SK-N-MC (cell line): ENCODE results near the gene LMTK2.

ENCODE experiments used
- DNase-seq: peaks from one replicate; pipeline ENCODE4 v3.0.0-alpha.2; 2011; ENCODE audit warnings: low read depth, low spot score
- H3K27ac ChIP-seq: fragments of 200-600 bp; sonication (generic); 2 replicates; pipeline ENCODE4 v1.5.1; 2016; ENCODE audit warnings: mixed run types
- H3K36me3 ChIP-seq: fragments of 200-600 bp; sonication (generic); 2 replicates; pipeline ENCODE4 v1.6.1; 2017; ENCODE audit warnings: antibody characterized with exemption, low read length, mixed read lengths; ENCODE audit not compliant: insufficient read depth
- H3K4me3 ChIP-seq: fragments of 200-600 bp; sonication (generic); 2 replicates; pipeline ENCODE4 v1.5.1; 2016
- H3K9ac ChIP-seq: fragments of 200-600 bp; sonication (generic); 2 replicates; pipeline ENCODE4 v1.8.0; 2017; ENCODE audit warnings: mixed run types, mixed read lengths; ENCODE audit not compliant: insufficient read length
- H3K9me3 ChIP-seq: fragments of 200-600 bp; sonication (generic); 2 replicates; pipeline ENCODE4 v1.6.1; 2017; ENCODE audit warnings: low read depth, mild to moderate bottlenecking, antibody characterized with exemption, low read length, moderate library complexity, mixed read lengths
- EZH2 ChIP-seq: fragments of 200-600 bp; sonication (generic); IDR thresholded peaks from one replicate; pipeline ENCODE4 v1.6.1; 2017; ENCODE audit warnings: antibody characterized with exemption
- FOXP2 ChIP-seq: optimal IDR thresholded peaks from 2 replicates; pipeline ENCODE3; 2011; ENCODE audit warnings: mild to moderate bottlenecking, moderate library complexity; ENCODE audit not compliant: insufficient read depth; ENCODE audit errors: extremely low read length, control extremely low read depth
- POLR2AphosphoS5 ChIP-seq: IDR thresholded peaks from 2 replicates; pipeline ENCODE4 v1.6.1; 2012; ENCODE audit warnings: mild to moderate bottlenecking, low read depth, low read length, borderline replicate concordance

Gene LMTK2

DNA sequence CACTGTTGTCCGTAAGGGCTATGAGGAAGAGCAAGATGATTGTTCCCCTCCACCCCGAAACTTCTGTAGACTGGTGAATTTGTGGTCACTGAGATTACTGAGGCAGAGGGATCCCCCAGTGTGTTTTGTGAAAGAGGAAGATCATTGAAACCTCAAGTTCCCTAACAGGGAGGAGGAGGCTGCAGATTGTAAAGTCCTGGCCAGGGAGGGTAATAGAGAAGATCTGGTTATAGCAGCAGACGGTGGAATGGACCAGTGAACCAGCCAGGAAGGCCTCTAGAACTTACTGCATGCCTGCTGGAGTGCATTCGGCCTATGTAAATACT is 31.1 kb downstream of the LMTK2 start:
- TF ChIP-seq FOXP2 (no peak), POLR2AphosphoS5 (no peak), EZH2 (no peak)
- no peak overlapping the region for H3K27ac ChIP-seq
- no peak overlapping the region for H3K9ac ChIP-seq
- peaks cover 18% of the 10 kb centered on the region for H3K36me3 ChIP-seq
- no peak overlapping the region for H3K4me3 ChIP-seq
- no peaks in the 10 kb centered on the region for H3K9me3 ChIP-seq
- no peak for DNase-seq

DNA sequence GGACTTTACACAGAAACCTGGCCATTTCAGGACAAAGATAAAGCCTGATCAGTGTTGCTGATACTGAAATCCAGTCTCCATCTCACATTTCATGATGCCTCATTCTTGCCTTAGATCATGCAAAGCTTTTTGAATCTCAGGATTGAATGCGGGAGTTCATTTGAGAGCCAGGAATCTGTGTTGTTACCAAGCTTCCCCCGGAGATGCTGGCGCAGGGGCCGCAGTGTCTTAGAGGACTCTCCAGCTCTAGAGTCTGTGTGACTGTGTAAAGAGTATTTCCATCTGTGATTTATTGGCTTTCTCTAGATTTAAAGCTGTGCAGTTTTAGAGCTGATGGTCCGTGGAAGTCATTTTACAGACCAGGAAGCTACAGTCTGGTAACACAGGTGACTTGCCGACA is 32.0 kb downstream of the LMTK2 start:
- Histone ChIP-seq H3K9ac (no peak overlapping the region), H3K36me3 (peaks cover 26% of the 10 kb centered on the region), H3K4me3 (no peak overlapping the region), H3K27ac (no peak overlapping the region), H3K9me3 (no peaks in the 10 kb centered on the region)
- no peak for DNase-seq
- TF ChIP-seq FOXP2 (no peak), EZH2 (no peak), POLR2AphosphoS5 (no peak)

DNA sequence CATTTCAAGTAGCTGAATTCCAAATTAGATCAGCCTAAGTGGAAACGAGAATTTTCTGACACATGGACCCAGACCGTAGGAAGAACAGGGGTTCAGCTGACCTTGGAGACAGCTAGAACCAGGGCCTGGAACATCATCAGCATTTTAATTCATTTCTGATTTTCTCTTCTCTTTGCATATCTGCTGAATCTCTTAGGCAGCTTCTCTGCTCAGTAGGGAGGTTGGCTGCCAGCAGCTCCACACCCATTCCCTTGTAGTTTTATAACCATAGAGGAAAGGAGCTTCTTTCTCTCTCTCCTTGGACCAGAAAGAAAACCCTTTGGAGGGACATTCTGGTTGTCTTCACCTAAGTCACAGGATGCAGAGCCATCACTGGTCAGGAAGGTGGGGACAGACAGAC is 36.0 kb downstream of the LMTK2 start:
- H3K27ac ChIP-seq, result no peak overlapping the region
- peaks cover 40% of the 10 kb centered on the region for H3K36me3 ChIP-seq

DNA sequence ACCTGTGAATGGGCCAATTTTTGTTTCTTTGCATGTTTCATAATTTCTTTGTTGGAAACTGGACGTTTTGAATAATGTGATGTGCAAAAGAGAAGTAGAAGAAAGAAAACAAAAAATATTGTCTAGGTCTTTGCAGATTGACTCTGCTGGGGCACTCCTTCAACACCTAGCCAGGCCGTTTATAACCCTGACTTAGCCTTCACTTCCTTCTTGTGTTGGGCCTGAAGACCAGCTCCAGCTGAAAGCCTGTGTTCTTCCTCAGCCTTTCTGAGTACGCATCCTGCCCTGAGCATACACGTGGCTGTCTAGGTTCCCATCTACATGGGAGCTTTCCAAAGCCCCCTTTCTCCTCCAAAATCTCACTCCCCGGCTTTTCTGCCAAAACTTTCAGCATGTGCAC is 41.9 kb downstream of the LMTK2 start:
- H3K4me3 ChIP-seq, result no peak overlapping the region
- peaks cover 26% of the 10 kb centered on the region for H3K36me3 ChIP-seq
- no peak overlapping the region for H3K27ac ChIP-seq
- H3K9ac ChIP-seq, result no peak overlapping the region
- no peak for TF ChIP-seq EZH2
- no peak for TF ChIP-seq POLR2AphosphoS5
- TF ChIP-seq FOXP2, result no peak
- no peaks in the 10 kb centered on the region for H3K9me3 ChIP-seq
- DNase-seq, result no peak

More for the DNA sequence above, 36.0 kb downstream of the LMTK2 start:
- no peak overlapping the region for H3K9ac ChIP-seq
- TF ChIP-seq POLR2AphosphoS5 (no peak), EZH2 (no peak)
- no peak for DNase-seq
- H3K9me3 ChIP-seq, result no peaks in the 10 kb centered on the region
- H3K4me3 ChIP-seq, result no peak overlapping the region

DNA sequence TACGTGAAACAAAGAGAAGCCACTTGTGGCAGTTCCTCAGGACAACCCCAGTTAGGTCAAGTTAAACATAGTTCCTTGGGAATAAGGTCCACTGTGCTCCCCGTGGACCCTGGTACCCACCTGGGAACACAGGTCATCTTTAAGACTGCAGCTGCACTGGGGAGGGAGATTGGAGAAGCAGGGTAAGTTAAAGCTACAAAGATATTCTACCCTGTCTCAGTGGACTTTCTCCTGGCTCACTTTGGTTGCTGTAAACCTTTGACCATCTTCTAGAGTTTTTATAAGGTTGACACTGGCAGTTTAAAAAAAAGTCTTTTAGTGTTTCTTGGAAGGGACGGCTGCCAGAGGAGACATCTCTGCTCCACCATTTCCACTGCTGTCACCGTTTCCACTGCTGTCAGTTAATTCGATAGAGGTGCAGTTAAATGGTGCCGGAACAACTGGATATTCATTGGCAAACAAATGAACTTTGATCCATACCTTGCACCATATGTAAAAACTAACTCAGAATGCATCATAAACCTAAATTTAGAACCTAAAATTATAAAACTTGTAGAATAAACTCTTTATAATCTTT is 42.5 kb downstream of the LMTK2 start:
- TF ChIP-seq FOXP2, result no peak
- TF ChIP-seq POLR2AphosphoS5, result no peak
- no peak for TF ChIP-seq EZH2
- Histone ChIP-seq H3K36me3 (peaks cover 24% of the 10 kb centered on the region), H3K9me3 (no peaks in the 10 kb centered on the region), H3K4me3 (no peak overlapping the region), H3K27ac (no peak overlapping the region), H3K9ac (no peak overlapping the region)
- no peak for DNase-seq

DNA sequence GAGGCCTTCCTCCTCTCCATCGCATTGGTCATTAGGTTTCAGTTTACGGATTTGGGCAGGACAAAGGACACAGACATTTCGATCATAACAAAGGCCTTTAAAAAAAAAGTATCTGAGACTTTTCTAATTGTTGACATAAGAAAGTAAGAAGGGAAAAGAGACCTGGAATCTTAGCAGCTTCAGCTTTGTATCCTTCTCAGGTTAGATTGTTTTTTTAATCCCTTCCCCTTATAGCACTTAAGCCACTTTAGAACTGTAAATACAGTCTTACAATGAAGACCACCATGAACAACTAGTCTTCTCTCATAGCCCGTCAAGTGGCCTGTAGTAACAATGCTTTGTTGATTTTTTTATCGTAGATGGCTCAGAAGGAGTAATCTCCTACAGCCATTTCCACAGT is 45.2 kb downstream of the LMTK2 start:
- TF ChIP-seq EZH2 (no peak), POLR2AphosphoS5 (no peak), FOXP2 (no peak)
- Histone ChIP-seq H3K27ac (no peak overlapping the region), H3K9ac (no peak overlapping the region), H3K4me3 (no peak overlapping the region), H3K36me3 (peaks cover 30% of the 10 kb centered on the region), H3K9me3 (no peaks in the 10 kb centered on the region)
- DNase-seq, result no peak

DNA sequence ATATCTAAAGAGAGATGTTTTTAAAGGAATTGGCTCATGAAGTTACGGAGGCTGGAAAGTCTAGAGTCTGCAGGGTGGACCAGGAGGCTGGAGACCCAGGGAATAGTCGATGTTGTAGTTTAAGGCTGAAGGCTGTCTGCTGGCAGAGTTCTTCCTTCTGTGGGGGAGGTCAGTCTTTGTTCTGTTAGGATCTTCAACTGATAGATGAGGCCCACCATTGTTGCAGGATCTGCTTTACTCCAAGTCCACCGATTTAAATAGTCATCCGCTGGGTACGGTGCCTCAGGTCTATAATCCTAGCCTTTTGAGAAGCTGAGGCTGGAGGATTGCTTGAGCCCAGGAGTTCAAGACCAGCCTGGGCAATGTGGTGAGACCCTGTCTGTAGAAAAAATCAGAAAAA is 50.0 kb downstream of the LMTK2 start:
- Histone ChIP-seq H3K27ac (no peak overlapping the region), H3K36me3 (peaks cover 26% of the 10 kb centered on the region), H3K9me3 (no peaks in the 10 kb centered on the region), H3K4me3 (no peak overlapping the region), H3K9ac (no peak overlapping the region)
- TF ChIP-seq EZH2 (no peak), POLR2AphosphoS5 (no peak), FOXP2 (no peak)
- DNase-seq, result no peak

DNA sequence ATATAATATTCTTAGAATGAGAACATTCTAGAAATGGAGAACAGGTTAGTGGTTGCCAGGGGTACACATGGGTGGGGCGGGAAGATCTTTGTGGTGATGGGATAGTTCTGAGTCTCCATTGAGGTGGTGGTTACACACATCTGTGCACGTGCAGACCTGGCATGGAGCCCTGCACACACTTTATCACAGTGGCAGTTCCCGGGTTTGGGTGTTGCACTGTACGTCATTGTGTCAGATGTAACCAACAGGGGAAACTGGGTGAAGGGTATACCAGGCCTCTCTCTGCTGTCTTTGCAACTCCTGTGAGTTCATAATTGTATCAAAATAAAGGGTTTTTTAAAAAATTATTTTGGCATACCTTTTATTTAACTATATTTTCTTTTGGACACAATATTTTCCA is 51.1 kb downstream of the LMTK2 start:
- no peak for DNase-seq
- no peaks in the 10 kb centered on the region for H3K9me3 ChIP-seq
- TF ChIP-seq POLR2AphosphoS5, result no peak
- no peak for TF ChIP-seq FOXP2
- no peak for TF ChIP-seq EZH2
- peaks cover 18% of the 10 kb centered on the region for H3K36me3 ChIP-seq
- no peak overlapping the region for H3K9ac ChIP-seq
- H3K4me3 ChIP-seq, result no peak overlapping the region
- no peak overlapping the region for H3K27ac ChIP-seq

DNA sequence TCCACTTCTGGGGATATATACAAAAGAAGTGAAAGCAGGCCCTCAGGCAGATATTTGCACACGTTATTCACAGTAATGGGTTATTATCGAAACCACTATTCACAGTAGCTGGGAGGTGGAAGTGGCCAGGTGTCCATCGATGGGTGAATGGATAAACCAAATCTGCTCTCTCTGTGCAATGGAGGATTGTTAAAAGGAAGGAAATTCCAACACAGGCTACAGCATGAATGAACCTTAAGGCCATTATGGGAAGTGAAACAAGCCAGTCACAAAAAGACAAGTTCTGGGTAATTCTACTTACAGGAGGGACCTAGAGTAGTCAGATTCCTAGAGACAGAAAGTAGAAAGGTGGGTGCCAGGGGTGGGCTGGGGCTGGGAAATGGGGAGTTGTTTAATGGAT is 56.1 kb downstream of the LMTK2 start:
- Histone ChIP-seq H3K9ac (no peak overlapping the region), H3K9me3 (no peaks in the 10 kb centered on the region), H3K36me3 (no peaks in the 10 kb centered on the region; the same call in 1 of the 2 replicates), H3K27ac (no peak overlapping the region), H3K4me3 (no peak overlapping the region)
- no peak for TF ChIP-seq FOXP2
- no peak for TF ChIP-seq POLR2AphosphoS5
- no peak for TF ChIP-seq EZH2
- DNase-seq, result no peak
